HG03520 (cell line): ENCODE measurements around the gene ADAMTS2.

Source experiments
- ATAC-seq: cut with Tn5 transposase; IDR thresholded peaks from one replicate; pipeline ENCODE4 v1.9.1; 2021; ENCODE audit warnings: mild to moderate bottlenecking, moderate library complexity; ENCODE audit not compliant: unreplicated experiment

The ADAMTS2 gene

DNA sequence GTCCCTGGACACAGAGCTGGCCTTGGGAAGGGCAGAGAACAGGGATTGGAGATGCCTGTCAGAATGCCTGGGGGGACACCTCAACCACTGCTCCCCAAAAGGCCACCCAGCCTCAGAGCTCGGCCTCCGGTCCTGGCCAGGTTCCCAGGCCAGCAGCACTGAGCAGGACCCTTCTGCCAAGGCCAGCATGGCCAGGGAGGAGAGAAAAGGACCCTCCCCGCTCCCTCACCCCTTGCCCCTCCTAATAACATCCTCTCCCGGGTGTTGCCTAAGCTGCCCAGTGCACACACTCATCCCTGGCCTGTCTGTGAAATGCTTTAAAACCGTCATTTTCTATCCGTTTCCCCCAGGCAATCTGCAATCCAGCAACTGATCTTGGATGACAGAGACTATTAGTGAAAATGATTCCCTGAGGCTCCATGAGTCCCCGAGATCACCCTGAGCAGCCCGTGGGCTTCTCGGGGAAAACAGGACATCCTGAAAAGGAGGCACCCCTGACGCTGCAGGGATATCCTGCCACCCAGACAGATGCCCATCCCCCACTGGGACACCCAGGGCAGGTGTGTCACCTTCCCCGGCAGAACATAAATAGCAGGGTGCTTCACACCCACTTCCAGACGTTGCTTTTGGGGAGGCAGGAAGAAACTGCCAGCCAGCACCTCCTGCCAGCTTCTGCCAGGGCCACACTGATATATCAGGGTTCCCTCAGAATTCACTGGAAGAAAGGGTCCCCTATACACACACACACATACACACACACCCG is 75.3 kb downstream of the ADAMTS2 start:
- ATAC-seq: no peak

GRCh38 chr5:179268966-179269693 is 76.1 kb downstream of the ADAMTS2 start:
- no peak for ATAC-seq

- ATAC-seq: no peak
These were observed 76.8 kb downstream of the ADAMTS2 start for GRCh38 chr5:179268399-179268952.

GRCh38 chr5:179267671-179268083 is 77.6 kb downstream of the ADAMTS2 start:
- no peak for ATAC-seq

DNA sequence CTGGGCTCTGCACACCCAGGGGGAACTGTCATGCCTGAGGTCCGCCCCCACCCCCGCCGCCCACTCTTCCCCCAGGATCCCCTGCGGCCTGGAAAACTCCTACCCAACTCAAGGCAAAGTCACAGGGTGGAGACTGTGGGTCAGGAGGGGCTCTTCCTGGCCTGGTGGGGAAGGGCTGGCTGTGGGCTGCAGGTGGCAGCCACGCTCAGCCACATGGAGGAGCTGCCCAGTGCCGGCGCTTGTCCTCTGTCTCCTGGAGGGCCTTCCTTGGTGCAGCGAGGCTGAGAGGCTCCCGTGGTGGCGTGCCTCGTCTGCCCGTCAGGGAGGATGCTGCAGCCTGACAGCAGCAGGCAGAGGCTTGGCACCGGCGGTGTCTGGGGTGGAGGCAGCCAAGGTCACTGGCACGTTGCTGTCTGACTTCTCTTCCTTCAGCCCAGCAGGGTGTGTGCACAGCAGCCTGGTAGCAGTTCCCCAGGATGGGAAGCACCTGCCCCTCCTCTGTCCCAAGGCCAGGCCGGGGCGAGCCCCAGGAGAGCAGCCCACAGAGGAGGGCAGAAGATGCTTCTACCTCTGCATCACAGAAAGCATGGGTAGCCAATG is 78.1 kb downstream of the ADAMTS2 start:
- ATAC-seq: no peak

DNA sequence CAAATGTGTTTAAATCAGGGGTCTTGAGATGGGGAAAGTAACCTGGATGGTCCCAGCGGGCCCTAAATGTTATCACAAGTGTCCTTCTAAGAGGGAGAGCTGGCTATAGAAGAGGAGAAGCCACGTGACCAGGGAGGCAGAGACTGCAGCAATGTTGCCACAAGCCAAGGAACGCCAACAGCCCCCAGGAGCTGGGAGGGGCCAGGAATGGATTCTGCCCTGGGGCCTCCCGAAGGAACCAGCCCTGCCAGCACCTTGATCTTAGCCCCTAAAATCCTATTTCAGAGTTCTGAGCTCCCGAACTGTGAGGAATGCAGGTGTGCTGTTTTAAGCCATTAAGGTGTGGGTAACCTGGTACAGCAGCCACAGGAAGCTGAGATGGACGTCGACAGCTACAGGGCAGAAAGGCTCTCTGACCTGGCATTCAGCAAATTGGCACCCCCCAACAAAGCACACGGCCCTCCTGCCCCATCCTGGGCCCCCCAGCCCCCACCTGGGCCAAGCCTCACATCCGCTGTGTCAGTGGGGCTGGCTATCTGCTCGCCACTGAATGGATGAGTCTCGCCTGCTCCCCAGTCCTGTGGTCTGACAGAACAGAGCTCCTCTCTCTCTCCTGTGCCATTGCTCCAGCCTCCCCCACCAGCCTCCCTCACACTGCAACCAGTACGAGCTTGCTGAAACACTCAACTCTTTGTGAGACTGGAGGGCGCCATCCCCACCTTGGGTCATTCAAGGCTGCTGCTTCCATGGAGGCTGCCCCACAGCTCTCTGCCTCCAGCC is 78.8 kb downstream of the ADAMTS2 start:
- ATAC-seq: no peak

GRCh38 chr5:179265514-179266290 is 79.6 kb downstream of the ADAMTS2 start:
- ATAC-seq: no peak

DNA sequence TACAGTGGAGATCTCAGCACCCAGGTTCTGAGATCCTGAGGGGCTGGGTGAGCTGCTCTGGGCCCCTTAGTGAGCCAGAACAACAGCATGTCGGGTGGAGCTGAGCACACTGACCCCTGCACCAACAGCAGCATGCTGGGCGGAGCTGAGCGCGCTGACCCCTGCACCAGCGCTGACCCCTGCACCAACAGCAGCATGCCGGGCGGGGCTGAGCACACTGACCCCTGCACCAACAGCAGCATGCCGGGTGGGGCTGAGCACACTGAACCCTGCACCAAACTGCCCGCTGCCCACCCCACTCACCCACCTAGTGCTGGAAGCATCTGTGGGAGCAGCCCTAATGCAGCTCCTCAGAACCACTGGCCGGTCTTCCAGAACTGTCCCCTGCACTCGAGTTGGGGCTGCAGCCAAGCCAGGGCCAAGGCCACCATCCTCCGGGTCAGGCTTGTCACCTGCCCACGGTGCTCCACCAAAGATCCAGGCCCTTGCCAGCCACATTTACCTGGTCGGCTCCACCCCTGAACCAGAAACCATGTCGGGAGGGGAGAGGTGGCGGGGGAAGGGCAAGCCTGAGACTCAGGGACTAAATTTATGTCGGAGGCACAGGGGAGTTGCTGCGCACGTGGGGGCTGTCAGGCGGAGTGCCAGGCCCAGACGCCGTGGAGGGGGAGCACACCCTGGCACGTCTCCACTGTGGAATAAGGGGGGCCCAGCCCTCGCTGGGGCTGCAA is 80.3 kb downstream of the ADAMTS2 start:
- ATAC-seq: no peak

GRCh38 chr5:179264053-179264782 is 81.0 kb downstream of the ADAMTS2 start:
- no peak for ATAC-seq

GRCh38 chr5:179263391-179264052 is 81.7 kb downstream of the ADAMTS2 start:
- ATAC-seq: no peak

DNA sequence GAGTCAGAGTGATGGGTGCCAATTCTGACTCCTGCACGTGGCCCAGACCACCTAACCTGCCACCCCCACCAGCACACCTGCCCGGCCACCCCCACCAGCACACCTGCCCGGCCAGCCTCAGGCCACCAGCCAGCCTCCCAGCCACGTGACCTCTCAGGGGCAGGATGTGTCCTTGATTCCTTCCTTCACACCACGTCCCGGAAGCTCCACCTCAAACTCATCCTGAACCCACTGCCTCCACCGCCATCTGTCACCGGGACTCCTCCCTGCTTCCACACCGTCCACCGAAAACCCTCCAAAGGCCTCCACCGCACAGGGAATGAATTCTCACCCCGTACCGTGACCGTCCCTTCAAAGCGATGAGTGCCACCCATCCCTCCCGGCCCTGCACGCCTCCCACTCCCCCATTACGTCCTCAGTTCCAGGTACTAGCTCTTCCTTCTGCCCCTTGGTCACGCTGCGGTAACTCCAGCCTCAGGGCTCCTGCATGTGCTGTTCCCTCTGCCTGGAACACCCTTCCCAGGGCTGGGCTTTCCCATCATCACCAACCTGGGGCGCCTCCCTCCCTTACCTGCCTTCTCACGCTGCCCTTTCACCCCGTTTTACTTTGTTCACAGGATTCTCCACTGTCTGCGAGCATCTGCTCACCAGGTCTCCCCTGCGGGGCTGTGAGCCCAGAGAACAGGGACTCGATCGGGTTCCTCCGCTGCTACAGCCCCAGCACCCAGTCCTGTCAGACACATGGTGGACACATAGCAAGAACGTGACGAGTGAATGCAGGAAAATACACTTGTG is 82.9 kb downstream of the ADAMTS2 start:
- no peak for ATAC-seq

GRCh38 chr5:179261301-179262125 is 83.7 kb downstream of the ADAMTS2 start:
- ATAC-seq: no peak

GRCh38 chr5:179260324-179261070 is 84.8 kb downstream of the ADAMTS2 start:
- no peak for ATAC-seq

GRCh38 chr5:179259731-179260323 is 85.4 kb downstream of the ADAMTS2 start:
- no peak for ATAC-seq

GRCh38 chr5:179258922-179259730 is 86.1 kb downstream of the ADAMTS2 start:
- ATAC-seq: no peak
